H1 (cell line): ENCODE measurements around the gene PTCSC3. TPM values are rescaled to one million over a fixed set of nuclear protein-coding genes. Genes with fewer than 3 reads are reported as not detected.

Experiments
- CBX5 ChIP-seq: fragments of 300-800, 300-1000 bp; sonication (generic); IDR thresholded peaks from 2 replicates; pipeline ENCODE4 v1.7.1; 2016; ENCODE audit warnings: antibody characterized with exemption, low read length, low read depth
- FOSL1 ChIP-seq: IDR thresholded peaks from 2 replicates; pipeline ENCODE4 v1.6.1; 2011; ENCODE audit warnings: mild to moderate bottlenecking, low read depth, low read length, moderate library complexity; ENCODE audit not compliant: insufficient read depth
- MAFK ChIP-seq: IDR thresholded peaks from 2 replicates; pipeline ENCODE4 v1.6.1; 2012; ENCODE audit warnings: low read depth, mild to moderate bottlenecking, improper control_type of control experiment, low read length
- polyA plus RNA-seq, 7 experiments: library from polyadenylated mRNA; depleted of rRNA in 3 of 7; stranded (reverse) in 5 of 7; unstranded in 2 of 7; fragments of >200 nt in 5 of 7; fragments of 200-250 nt in 2 of 7; gene quantifications; 1 replicate in 5 of 7; 2 replicates in 1 of 7; 4 replicates in 1 of 7; pipeline versions ENCODE4 v1.2.1 to v1.2.3, GENCODE V29; 2011 to 2013; ENCODE audit warnings: missing spikeins in 2 of 7, mixed read lengths in 2 of 7
- total RNA-seq: library from RNA; stranded (reverse); fragmentation: NEBNext Ultra II Directional; extraction: Animal tissue kit (Norgen Biotek cat#: 25700); gene quantifications from 2 replicates; pipeline ENCODE4 v1.2.1, GENCODE V29; 2021
- TF ChIP-seq, protein P1 (sequence below): fragments of 300-600 bp; sonication (generic); IDR thresholded peaks from 2 replicates; pipeline ENCODE4 v1.7.1; 2012; ENCODE audit warnings: low read length, moderate library complexity, mild to moderate bottlenecking, inconsistent platforms; ENCODE audit not compliant: insufficient replicate concordance
- TF ChIP-seq, protein P2 (sequence below), 3 experiments: IDR thresholded peaks; 1 replicate in 2 of 3; 2 replicates in 1 of 3; pipeline versions ENCODE4 v1.5.1 to v1.6.1; 2011; ENCODE audit warnings: low read length in 3 of 3, mild to moderate bottlenecking in 3 of 3, inconsistent platforms in 2 of 3, low read depth in 1 of 3, moderate library complexity in 1 of 3; ENCODE audit not compliant: insufficient read depth in 1 of 3; ENCODE audit errors: control extremely low read depth in 1 of 3

Gene PTCSC3
- total and polyA plus RNA-seq, 2 of the 8 experiments (the other 6 are each of a cell fraction or from before 2014, with no cell fraction given) = not detected

DNA sequence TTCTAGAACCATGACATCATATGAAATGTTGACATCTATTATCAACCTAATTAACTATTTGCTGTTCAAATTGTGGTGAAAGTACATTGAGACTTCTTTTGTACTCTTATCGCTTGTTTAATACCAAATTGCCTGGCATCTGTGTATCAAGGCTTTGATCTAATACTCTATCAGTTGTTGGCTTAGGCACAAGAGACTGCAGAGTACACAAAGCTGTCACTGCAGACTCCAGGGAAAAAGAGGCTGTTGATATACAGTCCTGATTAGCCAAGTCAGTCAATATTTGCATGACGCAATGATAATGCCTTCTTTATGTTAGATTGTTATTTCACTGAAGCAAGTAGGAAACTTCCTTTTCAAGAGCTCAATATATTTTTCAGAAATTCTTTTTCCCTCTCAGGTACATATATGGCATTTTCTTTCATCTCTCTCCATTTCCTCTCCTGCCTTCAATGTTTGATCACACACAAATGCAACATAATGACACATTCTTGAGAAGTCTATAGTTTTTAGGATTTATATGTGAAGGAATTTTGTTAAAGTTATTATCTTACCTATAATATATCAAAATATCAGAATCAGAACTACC, 32.3 kb upstream of the PTCSC3 start (continued):
- TF ChIP-seq, protein P1, sequence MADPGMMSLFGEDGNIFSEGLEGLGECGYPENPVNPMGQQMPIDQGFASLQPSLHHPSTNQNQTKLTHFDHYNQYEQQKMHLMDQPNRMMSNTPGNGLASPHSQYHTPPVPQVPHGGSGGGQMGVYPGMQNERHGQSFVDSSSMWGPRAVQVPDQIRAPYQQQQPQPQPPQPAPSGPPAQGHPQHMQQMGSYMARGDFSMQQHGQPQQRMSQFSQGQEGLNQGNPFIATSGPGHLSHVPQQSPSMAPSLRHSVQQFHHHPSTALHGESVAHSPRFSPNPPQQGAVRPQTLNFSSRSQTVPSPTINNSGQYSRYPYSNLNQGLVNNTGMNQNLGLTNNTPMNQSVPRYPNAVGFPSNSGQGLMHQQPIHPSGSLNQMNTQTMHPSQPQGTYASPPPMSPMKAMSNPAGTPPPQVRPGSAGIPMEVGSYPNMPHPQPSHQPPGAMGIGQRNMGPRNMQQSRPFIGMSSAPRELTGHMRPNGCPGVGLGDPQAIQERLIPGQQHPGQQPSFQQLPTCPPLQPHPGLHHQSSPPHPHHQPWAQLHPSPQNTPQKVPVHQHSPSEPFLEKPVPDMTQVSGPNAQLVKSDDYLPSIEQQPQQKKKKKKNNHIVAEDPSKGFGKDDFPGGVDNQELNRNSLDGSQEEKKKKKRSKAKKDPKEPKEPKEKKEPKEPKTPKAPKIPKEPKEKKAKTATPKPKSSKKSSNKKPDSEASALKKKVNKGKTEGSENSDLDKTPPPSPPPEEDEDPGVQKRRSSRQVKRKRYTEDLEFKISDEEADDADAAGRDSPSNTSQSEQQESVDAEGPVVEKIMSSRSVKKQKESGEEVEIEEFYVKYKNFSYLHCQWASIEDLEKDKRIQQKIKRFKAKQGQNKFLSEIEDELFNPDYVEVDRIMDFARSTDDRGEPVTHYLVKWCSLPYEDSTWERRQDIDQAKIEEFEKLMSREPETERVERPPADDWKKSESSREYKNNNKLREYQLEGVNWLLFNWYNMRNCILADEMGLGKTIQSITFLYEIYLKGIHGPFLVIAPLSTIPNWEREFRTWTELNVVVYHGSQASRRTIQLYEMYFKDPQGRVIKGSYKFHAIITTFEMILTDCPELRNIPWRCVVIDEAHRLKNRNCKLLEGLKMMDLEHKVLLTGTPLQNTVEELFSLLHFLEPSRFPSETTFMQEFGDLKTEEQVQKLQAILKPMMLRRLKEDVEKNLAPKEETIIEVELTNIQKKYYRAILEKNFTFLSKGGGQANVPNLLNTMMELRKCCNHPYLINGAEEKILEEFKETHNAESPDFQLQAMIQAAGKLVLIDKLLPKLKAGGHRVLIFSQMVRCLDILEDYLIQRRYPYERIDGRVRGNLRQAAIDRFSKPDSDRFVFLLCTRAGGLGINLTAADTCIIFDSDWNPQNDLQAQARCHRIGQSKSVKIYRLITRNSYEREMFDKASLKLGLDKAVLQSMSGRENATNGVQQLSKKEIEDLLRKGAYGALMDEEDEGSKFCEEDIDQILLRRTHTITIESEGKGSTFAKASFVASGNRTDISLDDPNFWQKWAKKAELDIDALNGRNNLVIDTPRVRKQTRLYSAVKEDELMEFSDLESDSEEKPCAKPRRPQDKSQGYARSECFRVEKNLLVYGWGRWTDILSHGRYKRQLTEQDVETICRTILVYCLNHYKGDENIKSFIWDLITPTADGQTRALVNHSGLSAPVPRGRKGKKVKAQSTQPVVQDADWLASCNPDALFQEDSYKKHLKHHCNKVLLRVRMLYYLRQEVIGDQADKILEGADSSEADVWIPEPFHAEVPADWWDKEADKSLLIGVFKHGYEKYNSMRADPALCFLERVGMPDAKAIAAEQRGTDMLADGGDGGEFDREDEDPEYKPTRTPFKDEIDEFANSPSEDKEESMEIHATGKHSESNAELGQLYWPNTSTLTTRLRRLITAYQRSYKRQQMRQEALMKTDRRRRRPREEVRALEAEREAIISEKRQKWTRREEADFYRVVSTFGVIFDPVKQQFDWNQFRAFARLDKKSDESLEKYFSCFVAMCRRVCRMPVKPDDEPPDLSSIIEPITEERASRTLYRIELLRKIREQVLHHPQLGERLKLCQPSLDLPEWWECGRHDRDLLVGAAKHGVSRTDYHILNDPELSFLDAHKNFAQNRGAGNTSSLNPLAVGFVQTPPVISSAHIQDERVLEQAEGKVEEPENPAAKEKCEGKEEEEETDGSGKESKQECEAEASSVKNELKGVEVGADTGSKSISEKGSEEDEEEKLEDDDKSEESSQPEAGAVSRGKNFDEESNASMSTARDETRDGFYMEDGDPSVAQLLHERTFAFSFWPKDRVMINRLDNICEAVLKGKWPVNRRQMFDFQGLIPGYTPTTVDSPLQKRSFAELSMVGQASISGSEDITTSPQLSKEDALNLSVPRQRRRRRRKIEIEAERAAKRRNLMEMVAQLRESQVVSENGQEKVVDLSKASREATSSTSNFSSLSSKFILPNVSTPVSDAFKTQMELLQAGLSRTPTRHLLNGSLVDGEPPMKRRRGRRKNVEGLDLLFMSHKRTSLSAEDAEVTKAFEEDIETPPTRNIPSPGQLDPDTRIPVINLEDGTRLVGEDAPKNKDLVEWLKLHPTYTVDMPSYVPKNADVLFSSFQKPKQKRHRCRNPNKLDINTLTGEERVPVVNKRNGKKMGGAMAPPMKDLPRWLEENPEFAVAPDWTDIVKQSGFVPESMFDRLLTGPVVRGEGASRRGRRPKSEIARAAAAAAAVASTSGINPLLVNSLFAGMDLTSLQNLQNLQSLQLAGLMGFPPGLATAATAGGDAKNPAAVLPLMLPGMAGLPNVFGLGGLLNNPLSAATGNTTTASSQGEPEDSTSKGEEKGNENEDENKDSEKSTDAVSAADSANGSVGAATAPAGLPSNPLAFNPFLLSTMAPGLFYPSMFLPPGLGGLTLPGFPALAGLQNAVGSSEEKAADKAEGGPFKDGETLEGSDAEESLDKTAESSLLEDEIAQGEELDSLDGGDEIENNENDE = no peak
- TF ChIP-seq CBX5 (no peak), FOSL1 (no peak), MAFK (no peak)
- TF ChIP-seq, protein P2, sequence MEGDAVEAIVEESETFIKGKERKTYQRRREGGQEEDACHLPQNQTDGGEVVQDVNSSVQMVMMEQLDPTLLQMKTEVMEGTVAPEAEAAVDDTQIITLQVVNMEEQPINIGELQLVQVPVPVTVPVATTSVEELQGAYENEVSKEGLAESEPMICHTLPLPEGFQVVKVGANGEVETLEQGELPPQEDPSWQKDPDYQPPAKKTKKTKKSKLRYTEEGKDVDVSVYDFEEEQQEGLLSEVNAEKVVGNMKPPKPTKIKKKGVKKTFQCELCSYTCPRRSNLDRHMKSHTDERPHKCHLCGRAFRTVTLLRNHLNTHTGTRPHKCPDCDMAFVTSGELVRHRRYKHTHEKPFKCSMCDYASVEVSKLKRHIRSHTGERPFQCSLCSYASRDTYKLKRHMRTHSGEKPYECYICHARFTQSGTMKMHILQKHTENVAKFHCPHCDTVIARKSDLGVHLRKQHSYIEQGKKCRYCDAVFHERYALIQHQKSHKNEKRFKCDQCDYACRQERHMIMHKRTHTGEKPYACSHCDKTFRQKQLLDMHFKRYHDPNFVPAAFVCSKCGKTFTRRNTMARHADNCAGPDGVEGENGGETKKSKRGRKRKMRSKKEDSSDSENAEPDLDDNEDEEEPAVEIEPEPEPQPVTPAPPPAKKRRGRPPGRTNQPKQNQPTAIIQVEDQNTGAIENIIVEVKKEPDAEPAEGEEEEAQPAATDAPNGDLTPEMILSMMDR (IDR thresholded peaks at IDR 0.05; ENCODE audit: control extremely low read depth in 1 of 3, insufficient read depth in 1 of 3, low read depth in 1 of 3, low read length in 3 of 3) = no peak
- TF ChIP-seq, all 59 proteins: peak for 0
